GM21723 (cell line): ENCODE measurements around the gene CDK6.

Experiments used
- ATAC-seq: cut with Tn5 transposase; IDR thresholded peaks from one replicate; pipeline ENCODE4 v1.9.1; 2021; ENCODE audit warnings: mild to moderate bottlenecking, moderate library complexity; ENCODE audit not compliant: unreplicated experiment

The CDK6 gene

DNA sequence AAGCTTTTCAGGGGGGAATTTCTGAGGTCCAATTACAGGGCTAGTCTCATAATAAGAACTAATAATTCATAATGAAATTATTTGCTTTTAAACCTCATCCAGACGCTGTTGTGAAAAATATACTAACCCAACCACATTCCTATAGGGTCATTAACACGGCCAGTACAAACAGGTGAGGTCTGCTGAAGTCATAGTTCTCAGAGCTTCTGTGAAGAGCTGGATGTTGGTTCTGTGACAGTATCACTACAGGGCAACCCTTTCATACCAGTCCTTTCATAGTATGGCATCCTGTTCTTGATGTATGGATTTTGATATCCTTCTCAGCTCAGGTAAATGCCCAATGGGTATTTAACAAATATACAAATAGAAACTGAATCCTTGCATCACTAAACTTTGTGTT lies 183.8 kb downstream of the CDK6 start:
- no peak for ATAC-seq

DNA sequence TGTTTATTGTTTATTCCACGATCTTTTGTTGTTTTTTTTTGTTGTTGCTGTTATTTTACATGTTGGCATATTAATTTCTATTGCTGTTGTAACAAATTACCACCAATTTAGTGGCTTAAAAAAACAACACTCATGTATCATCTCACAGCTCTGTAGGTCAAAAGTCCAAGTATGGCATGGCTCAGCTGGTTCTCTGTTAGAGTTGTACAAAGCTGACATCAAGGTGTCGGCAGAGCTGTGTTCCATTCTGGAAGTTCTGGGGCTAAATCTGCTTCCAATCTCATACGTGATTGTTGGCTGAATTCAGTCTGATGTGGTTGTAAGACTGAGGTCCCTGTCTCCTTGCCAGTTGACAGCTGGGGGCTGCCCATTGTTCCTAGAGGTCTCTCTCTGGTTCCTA lies 186.0 kb downstream of the CDK6 start:
- ATAC-seq = no peak

GRCh38 chr7:92648067-92648466 lies 188.3 kb downstream of the CDK6 start:
- peak; percentile 67 for ATAC-seq

- ATAC-seq = no peak
These were observed 188.7 kb downstream of the CDK6 start for GRCh38 chr7:92647652-92648051.

DNA sequence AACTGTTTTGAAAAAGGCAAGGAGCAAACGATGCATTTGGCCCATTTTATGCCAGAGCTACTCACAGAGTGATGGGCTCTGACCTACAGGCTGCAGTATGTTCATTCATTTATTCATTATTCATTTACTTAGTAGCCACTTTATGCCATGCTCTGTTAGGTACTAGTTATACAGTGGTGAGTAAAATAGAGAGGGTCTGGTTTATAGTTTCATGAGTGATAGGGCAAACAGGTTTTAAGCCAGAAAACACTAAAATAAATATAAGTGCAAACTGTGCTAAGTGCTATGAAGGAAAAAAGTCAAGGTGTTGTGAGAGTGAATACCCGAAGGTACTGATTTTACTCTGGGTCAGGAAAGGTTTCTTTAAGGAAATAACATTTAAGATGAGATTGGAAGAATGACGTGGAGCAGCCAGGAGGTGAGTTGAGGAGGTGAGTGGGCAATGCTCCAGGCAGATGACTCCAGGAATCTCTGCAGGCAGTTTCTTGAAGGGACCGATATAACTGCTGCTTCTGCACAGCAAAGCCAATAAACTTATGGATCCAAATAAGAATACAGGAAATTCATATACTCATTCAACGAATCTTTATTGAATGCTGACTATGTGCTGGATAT lies 189.3 kb downstream of the CDK6 start:
- no peak for ATAC-seq

GRCh38 chr7:92645114-92646061 lies 191.0 kb downstream of the CDK6 start:
- no peak for ATAC-seq

GRCh38 chr7:92644406-92645113 lies 191.8 kb downstream of the CDK6 start:
- ATAC-seq = no peak

DNA sequence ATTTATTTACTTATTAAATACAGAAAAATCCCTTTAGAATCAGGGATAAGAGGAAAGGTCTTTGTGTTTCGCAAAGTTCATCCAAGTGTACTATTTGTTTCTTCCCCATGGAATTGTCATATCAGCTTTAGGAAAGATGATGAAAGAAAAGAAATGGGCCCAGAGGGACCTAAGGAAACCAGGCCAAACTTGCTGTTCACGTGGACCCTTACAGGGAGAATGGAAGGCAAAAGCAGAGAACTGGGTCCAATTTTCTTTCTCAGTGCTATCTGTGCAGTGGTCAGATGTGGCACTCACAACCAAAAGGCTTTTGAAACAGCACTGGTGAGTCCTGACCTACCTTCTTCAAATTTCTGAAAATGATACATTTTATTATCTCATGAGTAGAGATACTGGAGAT lies 192.6 kb downstream of the CDK6 start:
- ATAC-seq = no peak

- ATAC-seq = peak; percentile 73
These were observed 194.4 kb downstream of the CDK6 start for GRCh38 chr7:92641921-92642511.

- no peak for ATAC-seq
These were observed 196.4 kb downstream of the CDK6 start for GRCh38 chr7:92639966-92640365.

DNA sequence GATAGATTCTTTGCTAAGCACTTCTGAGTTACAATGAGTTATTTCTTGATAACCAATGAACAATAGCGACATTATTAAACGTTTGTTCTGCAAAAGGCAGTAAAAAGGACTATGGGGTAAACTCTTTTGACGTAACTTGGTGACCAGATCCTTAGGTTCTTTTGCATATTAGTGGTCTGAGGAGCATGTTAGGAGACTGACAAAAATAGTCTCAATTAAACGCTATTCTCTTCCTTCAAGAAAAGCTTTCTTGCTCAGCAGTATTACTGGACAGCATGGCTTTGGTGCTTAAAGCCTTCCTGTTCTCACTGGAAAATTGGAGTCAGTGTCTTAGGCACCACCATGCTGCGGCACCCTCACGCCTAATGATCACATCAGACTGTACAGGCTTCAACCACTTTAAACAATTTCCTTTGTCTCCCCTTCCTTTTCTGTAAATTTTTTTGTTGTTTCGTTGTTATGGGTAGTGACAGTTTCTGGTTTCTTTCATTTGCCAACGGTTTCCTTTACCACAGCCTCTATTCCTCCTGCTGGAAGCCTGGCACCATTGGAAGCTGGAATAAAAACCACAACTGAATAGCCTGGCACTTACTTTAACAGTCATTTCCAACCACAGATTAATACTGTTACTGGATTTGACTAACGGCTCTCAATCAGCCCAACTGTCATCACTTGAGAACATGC lies 197.0 kb downstream of the CDK6 start:
- no peak for ATAC-seq

- no peak for ATAC-seq
These were observed 200.3 kb downstream of the CDK6 start for GRCh38 chr7:92636018-92636560.

DNA sequence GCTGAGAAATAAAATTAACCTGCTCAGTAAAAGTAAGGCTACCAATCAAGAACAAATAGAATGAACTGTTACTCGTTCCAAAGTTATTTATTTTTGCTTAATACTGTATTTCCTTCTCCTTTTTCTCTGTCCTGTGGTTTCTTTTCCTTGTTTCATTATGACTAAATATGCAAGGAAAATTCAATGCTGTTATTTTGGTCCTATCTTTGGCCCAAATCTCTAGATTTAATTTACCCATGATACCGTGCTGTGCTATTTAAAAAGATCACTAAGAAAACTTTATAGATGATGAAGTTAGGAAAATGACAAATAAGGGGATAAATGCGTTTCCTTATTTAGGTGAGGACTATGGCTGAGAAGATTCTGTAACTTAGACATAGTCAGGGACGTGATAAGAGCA lies 200.8 kb downstream of the CDK6 start:
- no peak for ATAC-seq

DNA sequence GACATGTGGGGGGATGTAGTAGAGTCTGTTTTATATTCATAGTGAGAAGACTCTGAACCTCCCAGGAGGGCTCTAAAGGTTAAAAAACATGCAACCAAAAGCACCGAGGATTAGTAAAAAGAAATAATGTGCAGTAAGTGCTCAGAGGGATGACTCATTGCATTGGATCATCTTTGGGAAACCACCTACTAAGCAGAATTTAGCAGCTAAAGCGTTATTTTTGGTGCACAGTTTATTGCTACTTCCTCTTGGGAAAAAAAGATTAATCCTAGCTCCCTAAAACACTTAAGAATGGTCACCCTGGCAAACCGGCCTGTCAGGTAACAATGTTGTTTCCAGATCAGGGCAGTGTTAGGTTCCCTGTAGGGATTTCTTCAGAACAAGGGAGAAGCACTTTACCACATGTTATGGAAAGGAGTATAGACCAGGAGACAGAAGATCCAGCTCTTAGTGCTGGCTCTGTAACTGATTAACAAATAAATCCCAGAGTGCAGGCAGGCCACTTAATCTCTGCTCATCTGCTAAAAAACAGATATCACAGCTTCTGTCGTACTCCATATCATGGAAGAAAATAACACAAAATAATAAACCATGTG lies 201.4 kb downstream of the CDK6 start:
- ATAC-seq = peak; percentile 36

DNA sequence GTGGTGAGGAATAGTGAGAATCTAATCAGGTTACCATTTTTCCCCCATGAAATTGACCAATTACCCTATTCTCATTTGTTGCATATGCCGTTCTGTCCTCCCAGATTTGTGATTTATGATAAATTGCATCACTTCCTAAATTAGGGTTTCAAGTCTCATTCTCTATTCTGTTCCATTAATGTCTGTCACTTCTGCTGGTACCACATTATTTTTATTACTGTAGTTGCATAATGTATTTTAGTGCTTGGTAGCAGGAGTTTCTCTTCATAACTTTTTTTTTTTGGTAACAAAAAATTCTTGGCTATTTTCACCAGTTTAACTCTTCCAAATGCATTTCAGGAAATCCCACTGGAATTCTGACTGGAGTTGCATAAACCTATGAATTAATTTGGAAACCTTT lies 202.2 kb downstream of the CDK6 start:
- ATAC-seq = no peak

DNA sequence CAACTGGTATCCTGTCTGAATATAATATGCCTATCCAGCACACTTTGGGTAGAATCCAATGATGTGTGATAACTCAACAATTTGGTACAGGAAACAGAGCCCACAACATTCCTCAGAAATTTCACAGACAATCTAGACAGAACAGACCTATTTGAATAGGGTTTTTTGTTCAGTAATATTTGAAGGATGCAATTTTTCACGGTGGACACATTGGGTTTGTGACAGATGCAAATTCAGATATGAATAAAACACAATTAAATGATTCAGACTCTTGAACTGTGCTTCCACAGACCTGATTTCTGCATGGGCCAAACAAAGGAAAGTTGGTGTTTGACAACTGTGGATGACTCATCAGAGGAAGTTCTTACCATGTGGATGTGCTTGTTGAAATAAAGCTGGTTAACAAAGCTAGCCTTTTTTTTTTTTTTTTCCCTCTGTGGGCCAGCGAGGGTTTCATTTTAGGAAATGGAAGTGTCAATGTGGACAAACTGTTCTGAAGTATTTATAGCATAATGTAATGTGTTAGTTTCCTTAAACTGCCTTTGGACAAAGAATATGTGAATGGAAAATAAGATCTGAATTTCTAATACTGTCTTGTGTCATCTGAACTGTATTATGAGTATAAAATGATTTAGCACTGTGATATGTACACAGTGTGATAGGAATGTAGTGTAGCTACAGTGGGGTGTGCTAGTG lies 203.0 kb downstream of the CDK6 start:
- no peak for ATAC-seq

GRCh38 chr7:92632791-92633190 lies 203.6 kb downstream of the CDK6 start:
- no peak for ATAC-seq

DNA sequence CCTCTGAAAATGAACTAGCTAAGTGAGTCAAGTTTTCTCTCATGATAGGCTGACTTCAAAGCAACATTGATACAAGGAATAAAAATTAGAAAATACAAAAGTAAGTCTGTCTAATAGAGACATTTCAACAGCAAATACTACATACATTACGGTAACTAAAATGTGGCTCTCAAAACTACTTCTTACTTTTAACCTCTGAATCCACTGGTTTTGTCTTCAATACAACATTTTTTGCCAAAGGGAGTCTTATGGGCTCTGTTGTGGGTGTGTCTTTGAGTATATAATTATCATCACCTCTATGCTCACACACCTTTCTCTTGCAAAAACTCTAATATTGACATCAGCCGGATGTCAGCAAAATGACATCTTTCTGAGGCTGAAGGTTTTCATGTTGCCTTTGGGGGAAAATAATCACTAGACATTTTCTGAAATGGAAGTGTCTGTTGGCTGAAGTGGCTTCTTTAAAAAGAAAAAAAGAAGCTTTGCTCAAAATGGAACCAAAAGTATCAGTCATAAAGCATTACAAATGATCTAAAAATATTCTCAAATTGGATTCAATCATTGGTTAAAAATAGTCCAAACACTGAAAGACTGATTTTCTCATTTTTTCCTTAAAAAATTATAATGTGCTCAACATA lies 204.4 kb downstream of the CDK6 start:
- ATAC-seq = peak; percentile 23
